GM19397 (cell line): Measurements from ENCODE around the gene ITGAV.

ENCODE experiments used
- ATAC-seq: cut with Tn5 transposase; IDR thresholded peaks from one replicate; pipeline ENCODE4 v1.9.1; 2021; ENCODE audit warnings: mild to moderate bottlenecking, moderate library complexity; ENCODE audit not compliant: unreplicated experiment

ITGAV gene

GRCh38 chr2:186714611-186715010, 124.8 kb downstream of the ITGAV start:
- no peak for ATAC-seq

GRCh38 chr2:186716004-186716403, 126.1 kb downstream of the ITGAV start:
- no peak for ATAC-seq

DNA sequence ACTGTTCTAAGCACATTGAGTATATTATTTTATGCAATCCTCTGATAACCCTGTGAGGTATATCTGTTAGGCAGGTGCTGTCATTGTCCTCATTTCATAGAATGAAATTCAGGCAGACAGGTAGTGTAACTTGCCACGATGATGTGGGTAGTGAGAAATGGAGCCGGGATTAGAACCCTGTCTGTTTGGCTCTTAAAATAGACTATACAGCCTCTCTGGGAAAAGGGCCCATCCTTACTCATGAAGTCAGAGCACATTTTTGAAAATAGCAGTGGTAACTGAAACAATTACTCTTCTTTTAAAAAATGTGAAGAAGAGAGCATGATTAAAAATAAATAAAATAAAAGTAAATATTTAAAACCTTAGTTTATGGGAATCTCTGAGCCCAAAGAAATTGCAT, 127.0 kb downstream of the ITGAV start:
- no peak for ATAC-seq

DNA sequence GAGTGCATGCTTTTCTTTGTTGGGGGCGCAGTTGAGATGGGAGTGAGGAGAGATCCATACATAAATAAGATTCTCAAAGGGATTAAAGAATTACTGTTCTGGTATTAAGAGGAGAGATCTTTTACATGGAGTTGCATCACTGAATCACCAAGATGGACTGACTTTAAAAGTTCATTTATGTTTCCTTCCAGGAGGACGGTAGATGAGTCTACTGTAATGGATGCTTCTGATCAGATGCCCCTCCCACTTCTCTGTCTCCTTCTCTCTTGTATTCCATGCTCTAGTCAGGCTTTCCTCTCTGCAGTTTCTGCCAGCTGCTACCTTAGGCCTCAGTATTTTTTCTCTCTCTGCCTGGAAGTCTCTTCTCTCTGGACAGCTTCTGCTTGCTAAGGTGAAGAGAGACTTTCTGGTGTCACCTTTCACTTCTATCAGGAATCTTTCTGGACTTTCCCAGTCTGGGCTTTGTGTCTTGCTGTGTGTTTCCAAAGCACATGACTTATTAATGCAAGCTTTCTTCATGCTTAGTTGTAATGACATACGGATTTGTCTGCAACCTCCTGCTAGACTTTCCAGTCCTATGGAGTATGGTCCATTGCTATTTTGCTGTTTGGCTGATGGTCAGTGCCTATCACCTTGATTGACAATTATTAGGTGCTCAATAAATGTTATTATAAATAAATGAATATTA, 127.6 kb downstream of the ITGAV start:
- ATAC-seq, result no peak

GRCh38 chr2:186718122-186718521, 128.3 kb downstream of the ITGAV start:
- no peak for ATAC-seq

DNA sequence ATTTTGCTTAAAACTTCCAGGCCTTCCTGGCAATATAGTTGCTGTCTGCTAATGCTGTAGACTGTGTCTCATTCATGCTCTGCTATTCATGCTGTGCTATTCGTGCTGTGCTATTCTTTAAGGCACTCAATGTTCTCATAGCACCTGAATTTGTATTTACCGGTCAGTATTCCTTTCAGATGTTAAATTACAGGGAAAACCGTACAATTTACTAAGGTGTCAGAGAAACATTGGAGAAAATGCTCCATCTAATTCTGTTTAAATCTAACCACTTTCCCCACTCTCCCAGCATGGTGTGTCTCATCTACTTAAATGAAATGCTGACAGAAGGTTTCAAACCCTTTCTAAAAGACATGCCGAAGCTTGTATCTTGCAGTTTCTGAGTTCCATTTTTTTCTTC, 129.0 kb downstream of the ITGAV start:
- no peak for ATAC-seq

DNA sequence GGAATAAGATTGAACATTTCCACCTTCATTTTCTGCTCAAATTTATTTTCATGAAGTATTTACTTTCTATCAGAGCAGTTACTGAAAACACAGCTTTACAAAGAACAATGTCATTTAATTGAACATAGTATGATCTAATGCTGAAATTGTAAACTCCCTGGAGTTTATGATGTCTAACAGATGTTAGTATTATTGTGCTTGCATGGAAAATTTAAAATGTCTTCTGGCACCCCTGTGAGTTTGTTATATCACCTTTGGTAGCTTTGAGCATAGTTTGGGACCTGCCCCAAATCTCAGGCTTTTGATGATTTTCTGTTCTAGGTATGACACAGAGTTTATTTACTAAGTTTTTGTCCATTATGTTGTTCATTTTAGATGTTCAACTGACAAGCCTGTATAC, 132.1 kb downstream of the ITGAV start:
- no peak for ATAC-seq

- no peak for ATAC-seq
Observed at GRCh38 chr2:186724736-186725135, 134.9 kb downstream of the ITGAV start.

GRCh38 chr2:186725783-186726182, 135.9 kb downstream of the ITGAV start:
- no peak for ATAC-seq

DNA sequence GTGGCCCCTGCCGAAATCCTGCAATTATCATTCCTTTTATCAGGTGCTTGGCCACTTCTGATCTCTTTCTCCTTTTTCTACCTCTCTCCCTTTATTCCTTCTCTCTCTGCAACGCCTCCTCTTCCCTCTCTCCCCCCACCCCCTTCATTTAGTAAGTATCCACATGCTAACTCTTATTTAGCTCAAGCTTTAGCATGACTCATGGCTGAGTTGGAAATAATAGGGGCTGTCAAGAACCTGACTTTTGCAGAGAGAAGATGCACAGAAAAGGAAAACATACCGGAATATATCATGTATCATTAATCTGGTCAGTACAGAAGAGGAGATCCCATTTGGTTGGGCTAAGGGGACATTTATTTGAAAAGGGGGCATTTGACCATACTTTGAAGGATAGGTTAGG, 137.1 kb downstream of the ITGAV start:
- no peak for ATAC-seq

GRCh38 chr2:186728631-186729030, 138.8 kb downstream of the ITGAV start:
- ATAC-seq, result no peak
